ENCODE data around the gene CDPF1. TPM values are rescaled to one million over a fixed set of nuclear protein-coding genes. Genes with fewer than 3 reads are reported as not detected.

Gene CDPF1
- total and polyA plus RNA-seq, 2 experiments from 2014 or later, result 10.1 to 14.5 TPM

- H3K4me1 Mint-ChIP-seq, result peaks cover 6% of the 10 kb centered on the region
- H2AFZ ChIP-seq, result no peak overlapping the region
- H4K20me1 ChIP-seq (replicated peaks; ENCODE audit: insufficient read depth), result no peaks in the 10 kb centered on the region; the same call in none of the 2 replicates
- no peaks in the 10 kb centered on the region for H3K9me2 ChIP-seq (ENCODE audit: insufficient read depth)
- DNase-seq (ENCODE audit: low spot score), result no peak
- no peaks in the 10 kb centered on the region for H3K79me2 ChIP-seq (replicated peaks; ENCODE audit: insufficient read depth)
- H3F3A ChIP-seq (replicated peaks; ENCODE audit: low read depth), result no peaks in the 10 kb centered on the region
- peaks cover 3% of the 10 kb centered on the region; the same call in 1 of the 3 replicates for H3K9me3 Mint-ChIP-seq
- H3K27ac Mint-ChIP-seq, result no peak overlapping the region
- no peak overlapping the region for H3K4me3 Mint-ChIP-seq
- peaks cover 10% of the 10 kb centered on the region for H3K27me3 Mint-ChIP-seq (ENCODE audit: insufficient read depth, low read depth, poor library complexity)
- H3K4me1 ChIP-seq (ENCODE audit: insufficient read depth), result no peaks in the 10 kb centered on the region
- peaks cover 31% of the 10 kb centered on the region for H3K36me3 Mint-ChIP-seq (ENCODE audit: low read depth)
- no peaks in the 10 kb centered on the region for H3K27me3 ChIP-seq (ENCODE audit: insufficient read depth)
- no peak for TF ChIP-seq ZNF114 (CRISPR knock-in tag; IDR thresholded peaks at IDR 0.05)
- TF ChIP-seq ZNF331 (CRISPR knock-in tag; IDR thresholded peaks at IDR 0.05; ENCODE audit: low read depth), result no peak
- no peak for TF ChIP-seq NANOG (IDR thresholded peaks at IDR 0.05; ENCODE audit: borderline replicate concordance)
- no peak for TF ChIP-seq ETS1 (IDR thresholded peaks at IDR 0.05)
- TF ChIP-seq CTCF (conservative IDR thresholded peaks at IDR 0.05; ENCODE audit: low read depth in 2 of 2), result no peak
- no peak for TF ChIP-seq POLR2AphosphoS5 (IDR thresholded peaks at IDR 0.05; ENCODE audit: low read depth)
- no peak for TF ChIP-seq ZNF462 (CRISPR knock-in tag; IDR thresholded peaks at IDR 0.05)
- no peak for TF ChIP-seq CREB1 (CRISPR knock-in tag; IDR thresholded peaks at IDR 0.05; ENCODE audit: low read depth)
- no peak for TF ChIP-seq EZH2phosphoT487 (IDR thresholded peaks at IDR 0.05; ENCODE audit: unreplicated experiment)
- TF ChIP-seq REST (IDR thresholded peaks at IDR 0.05; ENCODE audit: unreplicated experiment), result no peak
- TF ChIP-seq STAT1 (IDR thresholded peaks at IDR 0.05; ENCODE audit: unreplicated experiment), result no peak
- no peak for ATAC-seq
- peaks cover 16% of the 10 kb centered on the region; the same call in 1 of the 2 replicates for H3K36me3 ChIP-seq (ENCODE audit: insufficient read depth)
- no peak overlapping the region for H3K4me2 ChIP-seq
- no peak overlapping the region for H3K4me3 ChIP-seq
- no peak overlapping the region for H3K27ac ChIP-seq (ENCODE audit: low read depth)
These were observed 22.1 kb upstream of the CDPF1 start for GRCh38 chr22:46272196-46272595.

Data from GM23338 (cell line).